ENCODE data around the gene DCC.

GRCh38 chr18:52343731-52344340 lies 3.8 kb downstream of the DCC start:
- TF ChIP-seq GATA2 (IDR thresholded peaks at IDR 0.05; ENCODE audit: low read depth, low read length): no peak
- no peak for TF ChIP-seq GATA3 (IDR thresholded peaks at IDR 0.05; ENCODE audit: low read depth, low read length)
